Activated CD8-positive, alpha-beta memory T cell treated with anti-CD3 and anti-CD28 coated beads, Interleukin-2, amount 50 U/mL, for 4 hours (primary cell): Measurements from ENCODE around the gene SPTLC1.

Source experiments
- DNase-seq: peaks from one replicate; pipeline ENCODE4 v3.0.0-alpha.2; 2020

SPTLC1 gene

GRCh38 chr9:92077888-92078287 lies 37.3 kb downstream of the SPTLC1 start:
- no peak for DNase-seq

- no peak for DNase-seq
These were observed 43.6 kb downstream of the SPTLC1 start for GRCh38 chr9:92071634-92072033.

- no peak for DNase-seq
These were observed 49.0 kb downstream of the SPTLC1 start for GRCh38 chr9:92066168-92066567.

GRCh38 chr9:92064711-92065110 lies 50.5 kb downstream of the SPTLC1 start:
- DNase-seq = no peak

- no peak for DNase-seq
These were observed 54.0 kb downstream of the SPTLC1 start for GRCh38 chr9:92061184-92061583.

- no peak for DNase-seq
These were observed 55.6 kb downstream of the SPTLC1 start for GRCh38 chr9:92059661-92060060.

- DNase-seq = no peak
These were observed 56.3 kb downstream of the SPTLC1 start for GRCh38 chr9:92058723-92059444.

- DNase-seq = no peak
These were observed 57.2 kb downstream of the SPTLC1 start for GRCh38 chr9:92058026-92058425.

- DNase-seq = no peak
These were observed 58.0 kb downstream of the SPTLC1 start for GRCh38 chr9:92057226-92057625.

- DNase-seq = no peak
These were observed 59.6 kb downstream of the SPTLC1 start for GRCh38 chr9:92055624-92056023.

GRCh38 chr9:92048924-92049625 lies 66.1 kb downstream of the SPTLC1 start:
- DNase-seq = no peak

- no peak for DNase-seq
These were observed 67.7 kb downstream of the SPTLC1 start for GRCh38 chr9:92047500-92047899.

- no peak for DNase-seq
These were observed 68.5 kb downstream of the SPTLC1 start for GRCh38 chr9:92046676-92047075.

GRCh38 chr9:92044936-92045335 lies 70.3 kb downstream of the SPTLC1 start:
- DNase-seq = no peak

- no peak for DNase-seq
These were observed 72.2 kb downstream of the SPTLC1 start for GRCh38 chr9:92043002-92043401.

- no peak for DNase-seq
These were observed 73.0 kb downstream of the SPTLC1 start for GRCh38 chr9:92042260-92042659.

- DNase-seq = no peak
These were observed 78.5 kb downstream of the SPTLC1 start for GRCh38 chr9:92036756-92037155.

- no peak for DNase-seq
These were observed 78.8 kb downstream of the SPTLC1 start for GRCh38 chr9:92036411-92036746.

- DNase-seq = no peak
These were observed 79.4 kb downstream of the SPTLC1 start for GRCh38 chr9:92035687-92036410.

GRCh38 chr9:92035146-92035545 lies 80.1 kb downstream of the SPTLC1 start:
- no peak for DNase-seq

GRCh38 chr9:92033991-92034390 lies 81.2 kb downstream of the SPTLC1 start:
- DNase-seq = no peak

- no peak for DNase-seq
These were observed 81.9 kb downstream of the SPTLC1 start for GRCh38 chr9:92033307-92033706.

- DNase-seq = no peak
These were observed 82.3 kb downstream of the SPTLC1 start for GRCh38 chr9:92032891-92033290.

- DNase-seq = no peak
These were observed 84.8 kb downstream of the SPTLC1 start for GRCh38 chr9:92030367-92030766.
